Coronary artery (tissue), 2 donors: ENCODE measurements around the gene RBCK1.
"Not testable (repeated sequence)": the region's sequence is repeated elsewhere in the genome, so short reads cannot be mapped to it uniquely, and the experiment has no call there.

ENCODE experiments used
- DNase-seq: peaks from one replicate; pipeline ENCODE4 v3.0.0-alpha.2; 2017; ENCODE audit warnings: low spot score
- H3K27ac ChIP-seq, 2 donors: fragments of 200-600 bp; sonication (generic); one replicate each; pipeline ENCODE4 v1.5.1; 2016 to 2019
- H3K4me3 ChIP-seq: fragments of 200-600 bp; sonication (generic); 2 replicates; pipeline ENCODE4 v1.5.1; 2016; ENCODE audit warnings: mild to moderate bottlenecking, moderate library complexity
- TF ChIP-seq, protein P1 (sequence below): fragments of 200-600 bp; sonication (generic); IDR thresholded peaks from one replicate; pipeline ENCODE4 v1.5.1; 2019; ENCODE audit warnings: antibody characterized with exemption

Gene RBCK1

DNA sequence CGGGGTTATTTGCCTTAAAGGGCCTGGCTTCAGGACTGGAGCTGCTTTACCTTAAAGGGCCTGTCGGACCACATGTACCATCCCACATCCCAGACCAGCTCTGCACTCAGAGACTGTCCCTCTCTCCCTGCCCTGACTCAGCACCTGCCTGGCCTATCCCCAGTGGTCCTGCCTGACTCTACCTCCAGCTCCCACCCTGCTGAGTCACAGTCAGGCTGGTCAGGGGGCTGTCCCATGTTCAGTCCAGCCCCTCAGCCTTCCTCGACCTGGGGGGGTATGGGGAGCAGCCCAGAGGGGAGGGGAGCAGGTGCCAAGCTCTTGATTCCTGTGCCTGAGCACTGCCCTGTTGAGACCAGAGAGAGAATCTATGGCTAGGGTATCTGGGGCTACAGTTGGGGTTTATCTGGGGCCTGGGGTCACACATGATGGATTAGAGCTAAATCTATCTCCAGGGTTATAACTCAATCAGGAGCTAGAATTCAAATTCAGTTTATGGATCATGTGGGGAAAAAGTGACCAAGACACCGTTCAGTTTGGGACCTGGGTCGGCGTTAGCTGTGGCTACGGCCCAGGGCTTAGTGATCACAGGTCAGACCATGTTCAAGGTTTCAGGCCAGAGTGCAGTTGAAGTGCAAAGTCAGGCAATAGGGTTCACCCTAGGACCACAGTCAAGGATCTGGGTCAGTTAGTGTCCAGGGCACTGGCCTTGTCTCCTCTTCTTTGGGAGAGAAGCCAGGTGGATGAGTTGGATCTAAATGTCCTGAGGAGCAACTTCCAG, 36.9 kb upstream of the RBCK1 start:
- TF ChIP-seq, protein P1, sequence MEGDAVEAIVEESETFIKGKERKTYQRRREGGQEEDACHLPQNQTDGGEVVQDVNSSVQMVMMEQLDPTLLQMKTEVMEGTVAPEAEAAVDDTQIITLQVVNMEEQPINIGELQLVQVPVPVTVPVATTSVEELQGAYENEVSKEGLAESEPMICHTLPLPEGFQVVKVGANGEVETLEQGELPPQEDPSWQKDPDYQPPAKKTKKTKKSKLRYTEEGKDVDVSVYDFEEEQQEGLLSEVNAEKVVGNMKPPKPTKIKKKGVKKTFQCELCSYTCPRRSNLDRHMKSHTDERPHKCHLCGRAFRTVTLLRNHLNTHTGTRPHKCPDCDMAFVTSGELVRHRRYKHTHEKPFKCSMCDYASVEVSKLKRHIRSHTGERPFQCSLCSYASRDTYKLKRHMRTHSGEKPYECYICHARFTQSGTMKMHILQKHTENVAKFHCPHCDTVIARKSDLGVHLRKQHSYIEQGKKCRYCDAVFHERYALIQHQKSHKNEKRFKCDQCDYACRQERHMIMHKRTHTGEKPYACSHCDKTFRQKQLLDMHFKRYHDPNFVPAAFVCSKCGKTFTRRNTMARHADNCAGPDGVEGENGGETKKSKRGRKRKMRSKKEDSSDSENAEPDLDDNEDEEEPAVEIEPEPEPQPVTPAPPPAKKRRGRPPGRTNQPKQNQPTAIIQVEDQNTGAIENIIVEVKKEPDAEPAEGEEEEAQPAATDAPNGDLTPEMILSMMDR: no peak
- peak overlapping the region in 1 of 2 donors; percentile 31 for H3K27ac ChIP-seq
- no peak for DNase-seq
- H3K4me3 ChIP-seq: no peak overlapping the region

DNA sequence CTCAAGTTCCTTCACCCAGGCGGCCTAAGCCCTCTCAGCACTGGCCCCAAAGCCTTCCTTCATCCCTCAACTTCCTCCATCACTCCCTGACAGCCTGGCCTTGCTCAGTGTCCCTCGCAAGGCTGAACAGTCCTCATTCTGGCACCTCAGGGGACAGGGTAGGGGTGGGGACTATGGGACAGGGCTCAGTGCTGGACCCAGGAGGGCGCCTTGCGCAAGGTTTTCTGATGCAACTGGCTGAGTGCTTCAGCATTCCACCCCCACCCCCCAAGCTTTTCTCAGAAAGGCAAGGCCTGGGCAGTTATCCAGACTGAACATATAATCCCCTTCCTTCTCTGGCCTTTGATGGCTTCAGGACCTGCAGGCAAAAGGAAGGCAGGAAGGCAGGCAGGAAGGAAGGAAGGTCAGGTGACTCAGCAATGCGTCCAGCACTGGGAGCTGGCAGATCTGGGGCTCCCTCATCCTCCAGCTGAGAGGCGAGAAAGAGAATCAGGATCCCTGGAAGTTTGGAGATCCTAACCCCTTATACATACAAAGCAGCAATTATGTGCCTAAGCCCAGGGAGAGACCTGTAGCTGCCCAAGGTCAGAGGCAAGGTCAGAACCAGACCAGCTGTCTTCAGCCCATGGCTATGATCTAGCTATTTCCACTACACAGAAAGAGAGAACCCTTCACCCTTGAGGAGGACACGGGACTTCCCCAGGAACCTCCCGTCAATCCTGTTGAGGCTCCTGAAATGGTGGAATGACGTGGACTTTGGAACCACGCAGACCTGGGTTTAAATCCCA, 36.1 kb upstream of the RBCK1 start:
- no peak overlapping the region for H3K4me3 ChIP-seq
- DNase-seq: no peak
- peak overlapping the region in 1 of 2 donors; percentile 31 for H3K27ac ChIP-seq
- TF ChIP-seq, protein P1: no peak

DNA sequence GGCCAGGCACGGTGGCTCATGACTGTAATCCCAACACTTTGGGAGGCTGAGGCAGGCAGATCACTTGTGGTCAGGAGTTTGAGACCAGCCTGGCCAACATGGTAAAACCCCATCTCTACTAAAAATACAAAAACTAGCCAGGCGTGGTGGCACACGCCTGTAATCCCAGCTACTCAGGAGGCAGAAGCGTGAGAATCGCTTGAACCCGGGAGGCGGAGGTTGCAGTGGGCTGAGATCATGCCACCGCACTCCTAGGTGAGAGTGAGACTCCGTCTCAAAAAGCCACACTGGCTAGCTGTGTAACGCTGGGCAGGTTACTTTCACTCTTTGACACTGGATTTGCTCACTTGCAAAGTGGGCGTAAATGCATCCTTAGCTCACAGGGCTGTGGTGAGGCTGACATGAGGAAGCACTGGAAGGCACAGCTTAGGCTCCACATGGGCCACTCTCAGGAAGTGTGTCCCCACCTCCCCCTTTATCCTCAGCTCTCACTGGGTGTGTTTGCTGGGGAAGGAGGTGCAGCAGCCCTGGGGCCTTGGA, 35.5 kb upstream of the RBCK1 start:
- not testable (repeated sequence) for H3K4me3 ChIP-seq, DNase-seq, H3K27ac ChIP-seq

GRCh38 chr20:373171-373890, 34.8 kb upstream of the RBCK1 start:
- Histone ChIP-seq H3K27ac (no peak overlapping the region), H3K4me3 (no peak overlapping the region)
- DNase-seq: no peak
- TF ChIP-seq, protein P1: no peak

DNA sequence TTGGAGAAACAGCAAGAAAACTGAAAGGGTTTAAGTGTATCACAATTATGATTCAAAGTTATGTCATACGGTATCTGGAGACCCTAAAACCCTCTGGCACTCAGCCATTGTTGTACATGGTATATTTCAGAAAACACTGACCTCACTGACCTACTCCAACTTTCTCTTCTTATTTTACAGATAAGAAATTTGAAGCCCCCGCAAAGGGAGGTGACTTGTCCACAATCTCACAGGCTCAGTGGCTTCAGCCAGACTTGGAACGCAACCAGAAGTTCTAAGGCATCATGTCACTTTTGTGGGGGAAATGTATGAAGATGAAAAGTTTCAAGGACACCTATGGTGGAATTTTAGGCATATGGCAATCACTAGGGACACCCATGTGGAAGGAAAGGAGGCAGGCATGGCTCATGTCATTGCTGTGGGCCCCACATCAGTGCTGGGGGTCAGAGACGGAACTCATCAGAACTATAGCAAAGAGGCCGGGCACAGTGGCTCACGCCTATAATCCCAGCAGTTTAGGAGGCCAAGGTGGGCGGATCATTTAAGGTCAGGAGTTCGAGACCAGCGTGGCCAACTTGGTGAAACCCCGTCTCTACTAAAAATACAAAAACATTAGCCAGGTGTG, 32.7 kb upstream of the RBCK1 start:
- H3K4me3 ChIP-seq: no peak overlapping the region
- TF ChIP-seq, protein P1: no peak
- H3K27ac ChIP-seq: no peak overlapping the region
- DNase-seq: no peak

DNA sequence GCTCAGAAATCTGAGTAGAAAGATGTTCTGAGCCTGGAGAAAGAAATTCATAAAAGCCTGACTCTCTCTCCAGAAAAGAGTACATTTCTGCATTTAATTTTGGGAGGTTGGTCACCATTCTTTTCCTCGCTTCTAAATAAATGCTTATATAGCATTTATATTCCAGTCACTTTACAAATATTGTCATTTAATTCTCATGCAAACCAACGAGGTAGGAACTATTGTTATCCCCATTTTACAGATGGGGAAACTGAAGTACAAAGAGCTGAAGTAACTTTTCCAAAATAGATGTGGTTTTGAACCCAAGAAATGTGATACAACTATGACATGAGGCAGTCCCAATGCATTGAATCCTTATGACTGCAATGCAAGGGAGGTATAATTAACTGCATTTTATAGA, 32.0 kb upstream of the RBCK1 start:
- DNase-seq: no peak
- Histone ChIP-seq H3K27ac (no peak overlapping the region), H3K4me3 (no peak overlapping the region)
- TF ChIP-seq, protein P1: no peak

DNA sequence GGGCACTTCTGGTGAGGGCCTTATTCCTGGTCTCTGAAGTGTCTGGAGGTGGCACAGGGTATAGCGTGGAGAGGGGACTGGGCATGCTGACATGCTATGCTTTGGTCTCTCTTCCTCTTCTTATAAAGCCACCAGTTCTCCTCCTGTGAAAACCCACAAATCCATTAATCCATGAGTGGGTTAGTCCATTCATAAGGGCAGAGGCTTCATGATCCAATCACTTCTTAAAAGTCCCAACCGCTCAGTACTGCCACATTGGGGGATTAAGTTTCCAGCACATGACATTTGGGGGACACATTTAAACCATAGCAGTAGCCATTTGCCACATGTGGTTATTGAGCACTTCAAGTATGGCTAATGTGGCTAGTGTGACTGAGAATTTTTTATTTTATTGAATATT, 31.3 kb upstream of the RBCK1 start:
- Histone ChIP-seq H3K4me3 (no peak overlapping the region), H3K27ac (no peak overlapping the region)
- DNase-seq: no peak
- TF ChIP-seq, protein P1: no peak

GRCh38 chr20:377578-377977, 30.5 kb upstream of the RBCK1 start:
- DNase-seq, H3K27ac ChIP-seq, H3K4me3 ChIP-seq: not testable (repeated sequence)
